GM19468 (cell line): ENCODE data around the gene POLE4.
A peak's percentile ranks its signal among the peaks of the same experiment; 100 is the strongest.

ENCODE experiments used
- ATAC-seq: cut with Tn5 transposase; IDR thresholded peaks from one replicate; pipeline ENCODE4 v1.9.1; 2021; ENCODE audit warnings: mild to moderate bottlenecking, moderate library complexity, moderate number of reproducible peaks; ENCODE audit not compliant: unreplicated experiment; ENCODE audit errors: extremely low read depth

POLE4 gene

GRCh38 chr2:74958274-74959105 is at the start of gene POLE4:
Gene POLE4, plus strand, starts transcription at chr2:74958643. Its CDS starts 37 bp downstream, at chr2:74958680.
- peak; percentile 79 for ATAC-seq

GRCh38 chr2:74908748-74909444 is 49.5 kb upstream of the POLE4 start:
- ATAC-seq = no peak

DNA sequence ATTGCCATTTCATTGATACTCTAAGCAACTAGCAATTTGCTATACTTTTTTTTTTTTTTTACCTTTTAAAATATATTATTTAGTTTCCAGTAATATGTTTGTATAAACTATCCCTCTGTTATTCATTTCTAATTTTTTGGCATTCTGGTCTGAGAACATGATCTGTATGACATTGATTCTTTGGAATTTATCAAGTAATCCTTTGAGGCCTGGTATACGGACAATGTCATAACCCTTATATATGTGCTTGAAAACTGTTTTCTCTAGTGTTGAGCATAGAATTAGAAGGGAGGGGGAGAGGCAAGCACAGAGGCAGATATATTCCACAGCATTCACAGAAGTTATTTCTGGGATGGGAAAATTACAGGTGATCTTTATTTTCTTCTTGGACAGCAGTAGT is 48.2 kb upstream of the POLE4 start:
- ATAC-seq = no peak

GRCh38 chr2:74911061-74911460 is 47.4 kb upstream of the POLE4 start:
- ATAC-seq = no peak

DNA sequence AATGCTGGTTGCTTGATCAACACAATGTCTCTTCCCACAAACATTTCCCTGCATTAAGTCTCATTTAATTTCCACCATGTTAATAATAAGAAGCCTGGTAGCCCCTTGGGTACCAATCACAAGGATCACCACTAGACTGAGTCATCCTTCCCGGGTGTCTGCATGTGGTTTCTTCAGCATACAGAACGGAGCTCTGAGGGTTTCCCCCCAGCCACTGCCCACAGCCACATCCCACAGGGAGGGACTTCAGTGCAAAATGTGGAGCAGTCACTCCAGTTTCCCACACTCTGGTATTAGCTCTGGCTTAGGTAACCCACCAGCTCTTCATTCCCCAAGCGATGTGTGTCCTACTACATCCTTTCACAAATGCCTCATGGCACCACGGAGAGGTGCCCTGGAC is 42.7 kb upstream of the POLE4 start:
- ATAC-seq = no peak

- no peak for ATAC-seq
Measured at GRCh38 chr2:74916394-74916793, 42.0 kb upstream of the POLE4 start.

- no peak for ATAC-seq
Measured at GRCh38 chr2:74917702-74918619, 40.5 kb upstream of the POLE4 start.

DNA sequence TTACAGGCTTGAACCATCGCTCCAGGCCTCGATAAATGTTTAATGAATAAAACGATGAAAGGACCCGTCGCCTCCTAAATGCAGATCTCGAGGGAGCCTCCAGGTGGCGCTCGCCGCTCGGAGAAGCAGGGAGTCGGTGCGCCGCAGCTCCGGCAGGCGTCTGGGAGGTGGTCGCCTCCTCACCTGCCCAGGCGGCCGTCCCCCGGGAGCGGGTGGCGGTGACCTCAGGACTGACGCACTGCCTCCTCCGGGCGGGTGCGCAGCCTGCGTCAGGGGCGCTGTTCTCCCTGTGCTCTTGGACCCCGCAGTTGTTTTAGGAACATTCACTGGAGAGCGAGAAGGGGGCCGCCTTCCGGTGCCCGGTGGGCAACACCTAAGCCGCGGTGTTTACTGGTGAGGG is 38.6 kb upstream of the POLE4 start:
- ATAC-seq = no peak

- no peak for ATAC-seq
Measured at GRCh38 chr2:74921236-74921736, 37.2 kb upstream of the POLE4 start.

DNA sequence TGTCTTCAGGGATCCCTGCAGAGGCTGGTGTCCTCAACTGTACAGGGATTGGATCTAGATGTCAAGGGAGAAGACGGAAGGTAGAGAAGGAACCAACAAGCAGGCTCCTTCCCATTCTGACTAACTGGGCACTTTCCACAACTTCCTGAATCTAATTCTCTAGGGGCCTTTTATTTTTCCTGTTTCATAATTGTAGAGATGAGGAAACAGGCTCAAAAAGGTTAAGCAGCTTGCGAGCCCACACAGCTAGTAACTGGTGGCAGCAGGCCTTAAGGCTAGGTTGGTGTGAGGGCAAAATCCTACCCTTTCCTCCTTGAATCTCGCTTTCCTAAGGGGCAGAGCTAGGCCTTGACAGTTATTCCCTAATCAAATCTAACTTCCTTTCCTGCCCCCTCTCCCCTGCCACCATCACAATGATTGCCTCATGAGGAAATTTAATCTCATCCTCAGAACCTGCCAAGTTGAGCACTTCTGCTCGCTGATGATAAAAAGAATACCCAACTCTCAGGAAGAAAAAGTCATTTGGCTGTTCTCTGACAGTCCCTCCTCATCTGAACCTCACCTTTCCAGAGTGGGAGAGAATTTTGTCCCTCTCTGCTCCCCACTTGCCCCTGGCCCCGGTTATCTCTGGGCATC is 35.7 kb upstream of the POLE4 start:
- ATAC-seq = no peak

GRCh38 chr2:74924463-74925265 is 33.8 kb upstream of the POLE4 start:
- ATAC-seq = no peak

GRCh38 chr2:74925361-74925786 is 33.1 kb upstream of the POLE4 start:
- no peak for ATAC-seq

- ATAC-seq = no peak
Measured at GRCh38 chr2:74927621-74928020, 30.8 kb upstream of the POLE4 start.

GRCh38 chr2:74930811-74931486 is 27.5 kb upstream of the POLE4 start:
- no peak for ATAC-seq

DNA sequence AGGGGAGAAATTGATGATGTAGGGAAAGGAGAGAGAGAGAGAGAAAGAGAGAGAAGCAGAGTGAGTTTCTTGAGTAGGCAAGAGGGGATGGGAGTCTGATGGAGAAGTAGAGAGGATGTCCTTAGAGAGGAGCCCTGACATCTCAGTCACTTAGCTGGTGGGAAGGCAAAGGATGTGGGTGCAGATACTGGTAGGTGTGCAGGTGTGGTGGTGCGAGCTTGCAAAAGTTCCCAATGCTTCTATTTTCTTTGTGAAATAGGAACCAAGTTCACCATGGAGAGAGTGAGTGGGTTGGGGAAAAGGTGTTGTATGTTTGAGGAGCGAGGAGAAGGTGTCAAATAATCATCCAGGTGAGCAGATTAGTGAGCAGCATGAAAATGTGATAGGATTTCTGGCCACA is 26.5 kb upstream of the POLE4 start:
- ATAC-seq = no peak

DNA sequence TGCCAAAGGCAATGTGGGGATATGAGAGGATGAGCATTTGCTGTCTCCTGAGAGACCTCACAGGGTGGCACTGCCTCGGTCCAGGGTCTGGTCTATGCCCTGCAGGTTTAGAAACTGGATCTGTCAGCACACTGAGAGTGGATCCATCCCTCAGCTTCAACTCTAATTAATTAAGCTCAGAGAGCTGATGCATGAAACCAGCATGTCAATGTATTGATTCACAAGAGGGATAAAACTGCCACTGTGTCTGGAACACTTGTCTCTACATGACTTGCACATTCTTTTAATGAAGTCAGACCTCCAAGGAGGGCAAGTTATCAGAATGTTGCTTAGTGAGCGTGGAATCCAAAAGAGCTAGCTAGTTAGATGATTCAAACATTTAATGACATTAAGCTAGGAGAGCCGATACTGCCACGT is 22.5 kb upstream of the POLE4 start:
- no peak for ATAC-seq

DNA sequence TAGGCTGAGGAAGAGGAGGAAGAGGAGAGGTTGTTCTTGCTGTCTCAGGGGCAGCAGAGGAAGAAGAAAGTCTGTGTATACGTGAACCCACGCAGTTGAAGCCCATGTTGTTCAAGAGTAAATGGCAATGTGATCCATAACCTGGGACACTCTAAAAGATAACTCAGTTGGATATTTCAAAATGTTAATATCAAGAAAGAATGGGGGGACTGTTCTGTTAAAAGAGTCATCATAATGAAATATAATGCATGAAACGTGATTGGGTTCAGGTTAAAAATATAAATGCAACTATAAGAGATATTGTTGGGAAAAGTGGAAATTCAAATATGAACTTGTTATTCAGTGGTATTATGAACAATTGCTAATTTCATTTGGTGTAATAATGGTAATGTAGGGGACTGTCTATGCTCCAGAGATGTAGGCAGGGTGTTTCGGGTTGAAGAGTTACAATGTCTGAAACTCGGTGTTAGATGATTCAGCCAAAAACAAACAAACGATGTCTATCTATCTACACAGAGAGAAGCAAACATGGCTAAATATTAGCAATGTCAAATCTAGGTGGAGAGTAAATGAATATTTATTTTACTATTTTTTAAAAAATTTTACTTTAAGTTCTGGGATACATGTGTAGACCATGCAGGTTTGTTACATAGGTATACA is 21.1 kb upstream of the POLE4 start:
- no peak for ATAC-seq

DNA sequence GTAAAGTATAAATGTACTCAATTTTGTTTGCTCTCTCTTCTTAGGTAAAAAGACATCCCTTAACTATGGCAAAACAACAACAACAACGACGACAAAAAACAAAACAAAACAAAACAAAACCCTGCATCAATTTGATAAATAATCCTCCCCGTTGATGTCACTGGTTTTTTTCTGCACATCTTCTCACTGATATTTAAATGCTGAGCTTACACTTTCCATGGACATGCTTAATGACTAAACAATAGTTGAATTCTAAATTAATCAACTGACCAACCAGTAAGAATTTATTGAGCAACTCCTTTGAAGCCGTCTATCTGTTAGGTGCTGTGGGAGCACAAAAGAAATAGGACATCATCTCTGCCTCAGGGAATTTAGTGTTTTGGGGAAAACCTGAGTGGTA is 20.2 kb upstream of the POLE4 start:
- no peak for ATAC-seq
